RPMI7951 (cell line): Measurements from ENCODE around the gene PSMA3. TPM values are rescaled to one million over a fixed set of nuclear protein-coding genes. Genes with fewer than 3 reads are reported as not detected.

Experiments used
- DNase-seq: peaks from one replicate; pipeline ENCODE4 v3.0.0-alpha.2; 2012; ENCODE audit warnings: low read depth
- total RNA-seq: library from RNA; depleted of rRNA; stranded (reverse); fragments of >200 nt; shearing (Covaris generic); gene quantifications from 2 replicates; pipeline ENCODE4 v1.2.3, GENCODE V29; 2014; rRNA removed

PSMA3 gene
- total RNA-seq, 1 experiment from 2014 or later, result 218 TPM

DNA sequence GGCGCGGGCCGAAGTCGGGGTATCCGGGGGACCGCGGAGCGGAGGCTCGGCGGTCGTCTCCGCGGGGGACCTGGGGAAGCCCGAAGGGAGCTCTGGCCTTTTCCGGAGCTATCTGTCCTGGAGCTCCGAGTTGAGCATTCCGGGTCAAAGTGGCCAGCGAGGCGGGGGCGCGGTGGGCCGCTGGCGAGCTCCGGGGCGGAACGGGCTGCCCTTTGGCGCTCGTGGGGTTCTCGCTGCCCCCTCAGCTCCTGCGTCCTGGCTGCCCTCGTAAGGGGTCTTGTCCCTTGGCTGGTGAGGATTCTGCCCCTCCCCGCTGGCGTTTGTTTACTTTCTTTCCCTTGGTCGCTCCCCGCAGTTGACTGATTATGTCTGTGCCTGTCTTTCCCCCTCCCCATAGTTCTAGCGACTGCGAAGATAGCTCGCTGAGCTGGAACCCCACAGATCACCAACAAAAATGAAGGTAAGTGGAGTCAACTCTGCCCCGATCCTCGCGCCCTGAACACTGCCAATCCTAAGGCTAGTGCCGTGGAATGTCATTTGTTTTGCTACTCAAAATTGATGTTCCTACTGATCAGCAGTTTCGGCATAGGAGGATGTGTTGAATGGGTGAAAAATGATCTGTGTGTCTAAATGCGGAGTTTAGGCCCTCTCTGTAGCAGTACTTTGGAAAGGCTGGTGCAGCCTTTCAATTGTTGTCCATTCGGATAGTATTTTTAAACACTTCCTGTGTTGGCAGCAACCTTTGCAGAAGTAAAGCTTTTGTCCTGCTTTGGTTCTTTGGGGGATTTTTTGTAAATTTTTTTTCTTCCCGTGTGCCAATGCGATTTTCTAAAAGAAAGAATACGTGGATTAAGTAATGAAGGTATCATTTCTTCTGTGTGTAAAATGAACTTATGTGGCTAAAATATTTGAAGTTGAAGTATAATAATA lies 55.0 kb downstream of the PSMA3 start:
- DNase-seq, result peak; percentile 5

DNA sequence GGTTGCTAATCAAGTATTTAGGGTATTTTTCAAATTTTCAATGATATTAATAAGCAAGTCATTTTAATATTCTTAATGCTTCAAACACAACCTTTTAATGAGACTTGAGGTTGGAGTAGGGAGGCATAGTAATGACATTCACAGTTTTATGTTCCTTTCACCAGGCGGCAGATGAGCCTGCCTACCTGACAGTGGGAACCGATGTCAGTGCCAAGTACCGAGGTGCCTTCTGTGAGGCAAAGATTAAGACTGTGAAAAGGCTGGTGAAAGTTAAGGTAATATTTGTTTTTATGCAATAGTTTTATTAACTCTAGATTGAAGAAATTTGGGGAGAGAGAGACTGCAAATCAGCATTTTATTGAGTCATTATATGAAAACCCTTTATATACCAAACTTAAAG lies 56.8 kb downstream of the PSMA3 start:
- no peak for DNase-seq

DNA sequence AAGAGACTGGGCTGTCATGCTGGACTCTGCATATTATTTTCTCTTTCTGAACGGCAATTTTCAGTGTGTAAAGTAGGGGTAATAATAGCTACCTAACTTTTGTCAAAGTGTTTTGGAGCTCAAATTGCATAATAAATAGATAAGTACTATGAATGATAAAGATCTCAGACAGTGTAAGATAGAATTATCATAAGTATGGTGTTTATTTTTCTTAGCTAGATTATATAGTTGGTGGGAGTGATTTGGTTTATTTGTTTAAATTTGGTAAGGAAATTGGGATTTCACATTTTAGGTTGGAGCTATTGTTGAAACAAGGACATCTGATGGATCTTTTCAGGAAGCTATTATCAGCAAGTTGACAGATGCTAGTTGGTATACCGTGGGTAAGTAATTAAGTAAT lies 61.1 kb downstream of the PSMA3 start:
- DNase-seq, result no peak

DNA sequence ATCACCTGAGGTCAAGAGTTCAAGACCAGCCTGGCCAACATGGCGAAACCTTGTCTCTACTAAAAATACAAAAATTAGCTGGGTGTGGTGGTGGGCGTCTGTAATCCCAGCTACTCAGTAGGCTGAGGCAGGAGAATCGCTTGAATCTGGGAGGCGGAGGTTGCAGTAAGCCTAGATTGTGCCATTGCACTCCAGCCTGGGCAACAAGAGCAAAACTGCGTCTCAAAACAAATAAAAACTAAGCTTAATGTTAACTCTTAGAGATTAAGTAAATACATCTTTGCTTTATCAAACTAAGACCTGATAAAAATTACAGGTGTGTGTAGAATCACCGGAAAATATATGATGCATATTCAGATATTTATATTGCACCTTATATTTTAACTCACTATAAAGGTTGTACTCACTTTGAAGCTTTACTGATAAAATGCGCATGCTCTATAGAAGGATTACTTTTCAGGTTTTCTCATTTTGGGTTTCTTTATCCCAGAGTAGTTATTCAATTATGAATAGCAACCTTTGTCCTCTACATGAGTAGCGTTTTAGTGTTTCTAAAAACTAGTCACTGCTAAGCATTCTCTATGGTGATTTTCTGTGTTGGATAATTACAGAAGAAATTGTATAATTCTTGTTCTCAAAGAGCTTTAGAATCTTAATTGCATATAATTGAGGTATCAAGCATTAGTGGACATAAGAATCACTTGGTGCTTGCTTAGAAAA lies 63.1 kb downstream of the PSMA3 start:
- DNase-seq, result no peak

DNA sequence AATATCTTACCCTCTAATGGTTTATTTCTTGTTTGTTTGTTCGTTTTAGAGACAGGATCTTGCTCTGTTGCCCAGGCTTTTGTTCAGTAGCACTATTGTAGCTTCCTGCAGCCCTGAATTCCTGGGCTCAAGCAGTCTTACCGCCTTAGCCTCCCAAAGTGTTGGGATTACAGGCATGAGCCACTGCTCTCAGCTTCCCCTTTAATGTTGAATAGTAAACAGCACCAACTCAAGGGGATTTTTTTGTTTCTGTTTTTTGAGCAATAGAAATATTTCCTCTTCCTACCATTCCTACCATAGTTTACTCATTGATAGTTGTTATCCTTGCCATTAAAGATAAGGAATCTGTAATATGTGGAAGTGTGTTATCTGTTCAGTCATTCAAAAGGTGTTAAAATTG lies 64.4 kb downstream of the PSMA3 start:
- DNase-seq, result no peak

DNA sequence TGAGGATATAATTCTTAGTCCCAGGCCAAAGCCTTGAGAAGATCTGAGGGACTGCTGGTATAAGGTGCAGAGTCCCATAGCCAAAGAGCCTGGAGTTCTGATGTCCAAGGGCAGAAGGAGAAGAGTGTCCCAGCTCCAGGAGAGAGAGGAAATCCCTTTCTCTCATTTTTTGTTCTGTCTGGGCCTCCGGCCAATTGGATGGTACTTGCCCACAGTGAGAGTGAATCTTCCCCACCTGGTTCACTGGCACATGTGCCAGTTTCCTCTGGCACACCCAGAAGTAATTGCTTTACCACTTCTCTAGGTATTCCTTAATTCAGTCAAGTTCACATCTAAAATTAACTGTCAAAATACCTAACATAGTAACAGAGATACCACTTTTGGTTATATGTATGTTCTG lies 69.1 kb downstream of the PSMA3 start:
- no peak for DNase-seq

DNA sequence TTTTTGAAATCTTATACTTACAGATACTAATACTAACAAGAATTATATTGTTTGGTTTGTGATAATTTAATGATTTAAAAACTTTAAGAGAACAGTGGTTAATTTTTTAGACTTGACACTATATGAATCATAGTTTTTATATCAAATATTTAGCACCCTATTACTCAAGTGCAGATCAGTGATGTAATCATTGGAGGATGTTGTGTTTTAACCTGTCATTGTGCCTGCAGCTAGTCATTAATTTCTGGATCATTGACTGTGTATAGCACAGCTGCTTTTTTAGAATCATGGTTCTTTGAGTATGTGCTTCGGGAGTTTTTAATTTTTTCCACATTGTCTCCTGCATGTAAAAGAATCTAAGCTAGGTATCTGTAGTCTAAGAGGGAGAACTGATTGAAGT lies 71.0 kb downstream of the PSMA3 start:
- DNase-seq, result no peak

Other genes with a start within 250 kb of the PSMA3 start
- gene ARMH4, start 92.6 kb upstream of the PSMA3 start, total RNA-seq, result 1.3 and 1.8 TPM in 2 replicates
- gene ACTR10, start 44.7 kb upstream of the PSMA3 start, total RNA-seq, result 67.2 and 88.8 TPM in 2 replicates
- gene ARID4A, start 53.7 kb downstream of the PSMA3 start, total RNA-seq, result 4.3 and 5.9 TPM in 2 replicates
- not detected in 2 replicates for gene TOMM20L, start 151.1 kb downstream of the PSMA3 start, total RNA-seq
- 60.9 and 68.1 TPM in 2 replicates for gene TIMM9, start 182.7 kb downstream of the PSMA3 start, total RNA-seq
- 37.8 and 44.6 TPM in 2 replicates for gene KIAA0586, start 182.9 kb downstream of the PSMA3 start, total RNA-seq